Left colon (tissue), 2 donors: ENCODE measurements around the gene CHST12. TPM values are rescaled to one million over a fixed set of nuclear protein-coding genes. Genes with fewer than 3 reads are reported as not detected.

Experiments used
- ATAC-seq: fragments of 200-7000 bp; cut with Tn5 transposase; one replicate; pipeline ENCODE4 v1.9.1; 2020; ENCODE audit warnings: mild to moderate bottlenecking, moderate library complexity
- DNase-seq, 2 donors: peaks; one replicate each; pipeline ENCODE4 v3.0.0-alpha.2; 2020
- intact Hi-C, 2 donors: fragments of 100-400 bp; cut with DNase I in 1 of 2; cut with micrococcal nuclease in 1 of 2; formaldehyde crosslinking; loops; one replicate each; pipeline versions ENCODE4 v1.11.2 to v1.14.0; 2022; cut with DNase I, micrococcal nuclease
- total RNA-seq, 2 donors: library from RNA; stranded (reverse); fragmentation: NEBNext Ultra II Directional; extraction: Animal tissue kit (Norgen Biotek cat#: 25700); gene quantifications; one replicate each; pipeline ENCODE4 v1.2.1, GENCODE V29; 2021
- donor health status: DM: no; HTN: no; CAD: no.
- donor health status: DM: yes; HTN: yes; CAD: no.

CHST12 gene
- total RNA-seq, 2 donors from 2014 or later = 11.5 to 12.6 TPM

DNA sequence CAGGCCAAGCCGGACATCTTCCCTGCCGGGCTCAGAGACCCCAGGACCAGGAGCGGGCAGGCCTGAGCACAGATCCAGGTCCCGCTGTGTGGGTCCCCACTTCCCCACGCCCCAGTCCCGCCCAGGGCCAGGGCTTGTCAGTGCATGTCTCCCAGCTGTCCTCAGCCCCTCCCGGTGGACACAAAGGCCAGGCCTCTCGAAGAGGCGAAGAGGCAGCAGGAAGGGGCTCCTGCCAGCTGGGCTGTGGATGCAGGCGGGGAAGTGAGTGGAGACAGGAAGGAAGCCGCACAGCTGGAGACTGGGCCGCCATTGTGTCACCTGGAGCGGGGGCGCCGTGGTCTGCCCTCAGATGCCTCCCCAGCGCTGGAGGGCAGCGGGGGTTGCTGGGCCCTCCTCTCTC, 68.0 kb downstream of the CHST12 start:
- no peak for ATAC-seq
- no peak for DNase-seq
- intact Hi-C loops = no loop called here

DNA sequence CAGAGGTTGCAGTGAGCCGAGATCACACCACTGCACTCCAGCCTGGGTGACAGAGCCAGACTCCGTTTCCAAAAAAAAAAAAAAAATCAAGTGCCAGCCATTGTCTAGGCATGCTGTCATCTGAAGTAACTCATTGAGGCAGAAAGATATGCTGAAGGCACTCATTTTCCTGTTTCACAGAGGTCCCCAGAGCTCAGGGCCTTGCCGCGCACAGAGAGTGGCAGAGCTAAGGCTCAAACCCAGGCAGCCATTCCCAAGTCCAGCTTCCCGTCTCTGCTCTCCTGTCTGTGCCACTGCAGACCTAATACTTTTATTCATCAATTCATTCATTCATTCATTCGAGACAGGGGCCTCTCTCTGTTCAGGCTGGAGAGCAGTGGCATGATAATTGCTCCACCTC, 69.3 kb downstream of the CHST12 start:
- intact Hi-C loops = no loop called here
- DNase-seq = no peak
- ATAC-seq = no peak

DNA sequence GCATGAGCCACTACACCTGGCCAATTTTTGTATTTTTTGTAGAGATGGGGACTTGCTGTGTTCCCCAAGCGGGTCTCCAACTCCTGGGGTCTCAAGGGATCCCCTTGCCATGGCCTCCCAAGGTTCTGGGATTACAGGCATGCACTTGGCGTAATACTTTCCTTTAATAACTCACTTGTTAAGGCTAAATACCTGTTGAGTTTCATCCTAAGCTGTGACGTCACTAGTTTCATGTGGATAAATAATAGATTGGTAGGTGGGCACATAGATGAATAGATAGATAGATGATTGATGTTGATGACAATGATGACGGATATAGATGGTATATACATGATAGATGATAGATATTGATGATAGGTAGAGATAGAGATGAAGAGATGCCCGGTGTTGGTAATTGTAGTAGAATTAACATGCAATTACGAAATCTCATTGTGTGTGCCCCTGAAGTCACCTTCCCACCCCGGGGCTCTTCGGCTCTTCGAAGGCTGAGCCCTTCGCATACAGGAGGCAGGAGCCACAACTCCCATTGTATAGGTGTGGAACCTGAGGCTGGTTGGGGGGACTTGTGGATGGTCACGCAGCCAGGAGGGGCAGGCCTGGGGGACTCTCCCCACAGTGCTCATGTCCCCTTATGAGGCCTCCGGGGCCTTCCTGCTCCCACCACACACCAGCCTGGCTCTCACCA, 70.2 kb downstream of the CHST12 start:
- intact Hi-C loops = no loop called here
- DNase-seq = no peak
- no peak for ATAC-seq

DNA sequence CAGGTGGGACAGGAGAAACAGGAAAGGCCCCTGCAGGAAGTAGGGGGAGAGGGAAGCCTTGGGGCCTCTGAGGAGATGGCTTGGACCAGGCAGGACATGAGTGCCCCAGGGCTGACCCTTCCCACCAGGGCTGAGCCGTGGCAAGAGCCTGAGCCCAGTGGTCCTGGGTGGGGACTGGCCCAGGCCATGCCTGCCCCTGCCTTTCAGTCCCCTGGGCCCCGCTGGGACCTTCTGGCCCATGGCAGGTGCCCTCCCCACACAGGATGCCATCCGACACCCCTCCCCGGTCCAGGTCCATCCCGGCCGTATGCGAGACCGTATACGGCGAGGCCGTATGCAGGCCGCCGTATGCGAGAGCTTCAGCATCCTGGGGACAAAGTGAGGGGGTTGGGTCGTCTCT, 70.8 kb downstream of the CHST12 start:
- intact Hi-C loops = no loop called here

DNA sequence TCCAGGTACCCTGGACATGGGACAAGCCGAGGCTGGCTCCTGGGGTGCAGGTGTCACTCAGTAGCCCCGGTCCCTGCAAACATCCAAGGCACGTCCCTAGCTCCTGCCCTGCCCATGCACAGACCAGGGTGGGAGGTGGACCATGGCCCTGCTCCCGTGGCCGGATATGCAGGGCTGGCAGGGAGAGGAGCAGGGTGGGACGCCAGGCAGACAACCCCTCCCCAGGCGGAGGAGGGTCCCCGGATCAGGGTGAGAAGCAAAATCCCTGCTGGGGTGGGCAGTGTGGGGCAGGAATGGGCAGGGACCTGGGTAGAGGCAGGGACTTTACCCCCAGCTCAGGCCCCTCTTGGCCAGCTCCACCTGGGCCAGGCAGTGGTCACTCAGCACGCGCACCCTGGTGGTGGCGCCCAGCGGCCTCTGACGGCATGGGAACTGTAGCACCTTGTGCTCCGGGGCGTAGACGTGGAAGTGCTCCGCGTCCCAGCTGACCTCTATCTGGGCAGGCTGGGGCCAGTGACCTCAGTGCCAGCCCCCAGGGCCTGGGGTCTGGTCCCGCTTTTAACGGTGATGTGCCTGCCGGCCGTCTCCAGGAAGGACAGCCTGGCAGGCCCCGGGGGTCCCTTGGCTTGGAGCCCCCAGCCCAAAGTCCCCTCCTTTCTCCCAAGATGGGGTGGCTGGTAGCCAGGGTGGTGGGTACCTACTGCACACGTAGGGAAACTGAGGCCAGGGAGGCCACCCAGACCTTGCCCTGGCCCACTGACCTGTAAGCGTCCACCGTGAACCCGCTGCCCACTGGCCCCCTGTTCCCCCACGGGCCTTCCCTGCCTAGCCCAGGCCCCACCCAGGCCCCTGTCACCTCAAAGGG, 71.6 kb downstream of the CHST12 start:
- ATAC-seq = no peak
- DNase-seq = no peak
- intact Hi-C loops = no loop called here

More for the DNA sequence above, 70.8 kb downstream of the CHST12 start:
- no peak for DNase-seq
- no peak for ATAC-seq

DNA sequence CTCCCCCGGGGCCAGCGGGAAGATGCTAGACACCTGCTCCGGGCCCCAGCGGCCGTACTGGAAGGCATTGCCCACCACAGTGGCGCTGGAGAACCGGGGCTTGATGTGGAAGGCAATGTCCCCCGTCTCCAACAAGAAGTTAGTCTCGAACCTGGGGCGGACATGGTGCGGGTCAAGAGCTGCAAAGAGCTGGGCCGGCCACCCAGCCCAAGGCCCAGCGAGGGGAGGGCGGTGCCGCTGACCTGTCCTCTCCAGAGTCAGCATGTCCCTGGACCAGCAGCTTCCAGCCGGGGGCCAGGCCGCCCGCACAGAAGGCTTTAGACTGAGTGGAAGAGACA, 72.2 kb downstream of the CHST12 start:
- ATAC-seq (no peak), DNase-seq (no peak)
- intact Hi-C loops = no loop called here

DNA sequence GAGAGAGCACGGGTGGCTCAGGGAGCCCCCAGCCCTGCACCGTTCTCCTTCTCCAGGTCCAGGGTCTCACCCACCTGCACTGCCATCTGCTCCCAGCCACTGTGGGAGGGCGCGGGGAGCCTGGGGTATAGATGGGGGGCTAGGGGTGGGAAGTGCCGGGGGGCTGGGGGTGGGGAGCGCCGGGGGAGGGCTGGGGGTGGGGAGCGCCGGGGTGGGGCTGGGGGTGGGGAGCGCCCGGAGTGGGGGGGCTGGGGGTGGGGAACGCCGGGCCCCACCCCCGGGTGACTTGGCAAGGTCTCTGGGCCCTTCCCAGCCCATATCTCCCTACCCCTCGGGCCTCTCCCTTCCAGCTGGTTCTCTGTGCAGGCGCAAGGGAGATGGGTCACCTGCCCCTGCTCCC, 72.9 kb downstream of the CHST12 start, which contains the start of gene GRIFIN:
Gene GRIFIN, minus strand, starts transcription at position 101 of the 400 bp plus-strand sequence. Its CDS starts 15 bp downstream, at position 86.
- no peak for ATAC-seq
- no peak for DNase-seq
- intact Hi-C loops = no loop called here

DNA sequence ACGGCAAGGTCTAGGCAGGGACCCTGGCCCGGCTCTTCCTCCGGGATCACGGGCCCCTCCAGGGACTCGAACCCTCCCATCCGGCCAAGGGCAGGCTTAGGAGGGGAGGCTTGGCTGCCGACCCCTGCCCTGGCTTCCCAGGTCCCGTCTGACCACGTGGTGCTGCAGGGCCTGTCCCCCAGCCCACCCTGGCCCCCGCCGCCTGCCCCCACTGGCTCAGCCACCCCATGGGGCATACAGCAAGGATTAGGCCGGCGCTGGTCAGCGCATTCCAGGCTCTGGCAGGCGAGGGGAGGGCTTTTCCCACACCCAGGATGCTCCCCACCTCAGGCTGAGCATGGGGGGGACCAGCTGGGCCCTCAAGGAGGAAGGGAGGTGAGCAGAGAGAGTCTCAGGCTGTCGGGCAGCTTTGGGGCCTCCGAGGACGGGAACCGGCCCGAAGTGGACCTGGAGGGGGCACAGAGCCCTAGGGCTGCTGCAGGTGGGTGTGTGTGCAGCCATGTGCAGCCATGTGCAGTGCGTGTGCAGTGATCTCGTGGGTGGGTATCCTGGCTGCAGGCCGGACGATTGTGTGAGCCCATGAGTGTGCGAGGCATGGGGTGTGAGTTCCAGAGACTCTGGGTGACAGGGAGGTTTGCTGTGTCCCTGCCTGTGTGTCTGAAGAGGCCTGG, 73.5 kb downstream of the CHST12 start:
- DNase-seq = no peak

DNA sequence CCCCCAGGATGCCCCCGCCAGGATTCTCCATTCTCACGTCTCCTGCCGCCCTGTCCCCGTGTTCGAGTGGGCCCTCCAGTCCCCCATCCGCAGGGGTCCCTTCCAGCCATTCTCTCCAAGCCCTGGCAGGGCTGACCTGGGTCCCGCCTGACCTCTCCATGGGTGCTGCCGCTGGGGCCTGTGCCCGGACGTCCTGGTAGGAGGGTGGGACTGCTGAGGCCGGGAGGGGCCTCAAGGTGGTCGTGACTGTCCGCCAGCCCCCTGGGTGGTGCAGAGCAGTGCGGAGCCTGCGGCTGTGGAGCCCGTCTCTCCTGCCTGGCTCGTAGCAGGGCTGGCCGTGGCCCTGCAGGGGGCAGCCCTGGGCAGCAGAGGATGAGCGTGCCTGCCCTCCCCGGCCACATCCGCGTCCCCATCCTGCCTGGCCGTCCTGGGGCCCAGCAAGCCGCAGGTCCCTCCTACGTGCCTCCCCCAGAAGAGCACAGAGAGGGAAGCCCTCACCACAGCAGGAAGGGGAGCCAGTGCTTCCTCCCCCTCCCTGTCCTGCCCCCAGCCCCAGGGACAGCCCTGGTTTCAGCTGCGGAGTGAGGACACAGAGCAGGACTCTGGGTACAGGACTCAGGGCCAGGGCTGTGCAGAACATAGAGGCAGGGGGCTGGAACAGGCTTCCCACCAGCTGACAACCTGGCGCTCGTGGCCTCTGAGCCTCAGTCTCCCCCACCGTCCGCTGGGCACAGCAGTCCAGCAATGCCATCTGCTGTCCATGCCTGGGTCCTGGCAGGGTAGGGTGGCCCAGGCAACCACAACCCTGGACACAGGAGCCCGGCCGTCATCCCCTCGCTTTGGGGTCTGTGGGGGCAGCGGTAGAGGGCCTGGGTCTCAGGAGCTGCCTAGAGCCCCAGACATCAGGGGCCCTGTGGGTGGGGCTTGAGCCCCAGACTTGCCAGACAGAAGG, 74.3 kb downstream of the CHST12 start:
- peak; percentile 53 to 77 for DNase-seq
- intact Hi-C loops = no loop called here
- peak; percentile 88 for ATAC-seq

More for the DNA sequence above, 73.5 kb downstream of the CHST12 start:
- intact Hi-C loops = no loop called here
- ATAC-seq = no peak

DNA sequence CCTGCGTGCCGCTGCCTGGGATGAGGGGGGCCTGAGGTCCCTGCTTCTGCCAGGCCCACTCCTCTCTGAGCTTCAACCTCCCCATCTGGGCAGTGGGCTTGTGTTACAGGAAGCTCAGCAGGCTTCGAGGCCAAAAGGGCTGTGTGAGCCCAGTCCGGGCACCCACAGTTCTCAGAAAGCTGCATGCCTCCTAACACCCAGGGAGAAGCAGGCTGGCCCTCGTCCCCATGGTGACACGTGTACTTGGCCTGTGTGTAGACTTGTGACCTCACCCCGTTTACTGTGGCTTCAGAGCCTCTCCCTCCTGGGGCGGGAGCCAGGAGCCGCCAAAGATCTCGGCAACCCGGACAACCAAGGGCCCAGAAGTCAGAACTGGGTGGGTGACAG, 75.0 kb downstream of the CHST12 start:
- peak; percentile 91 for ATAC-seq
- intact Hi-C loops = no loop called here

DNA sequence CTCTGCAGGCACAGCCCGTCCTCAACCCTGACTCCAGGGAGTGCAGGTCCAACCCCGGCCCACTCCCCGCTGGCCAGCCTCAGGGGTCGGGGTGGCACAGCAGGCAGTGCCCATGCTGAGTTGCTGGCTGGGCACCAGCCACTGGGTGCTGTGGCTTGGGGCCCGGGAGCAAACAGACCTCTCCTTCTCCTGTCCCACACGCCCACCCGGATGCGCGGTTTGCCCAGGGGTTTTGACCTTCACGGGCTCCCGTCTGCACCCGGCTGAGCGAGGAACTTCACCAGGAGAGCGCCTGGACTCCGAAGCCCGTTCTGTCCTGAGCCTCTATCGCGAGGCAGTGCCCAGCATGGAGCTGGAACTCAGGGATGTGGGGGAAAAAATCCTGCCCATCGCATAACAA, 75.4 kb downstream of the CHST12 start:
- intact Hi-C loops = no loop called here
- DNase-seq = peak in 1 of 2 donors; percentile 33
- ATAC-seq = peak; percentile 27

More for the DNA sequence above, 75.0 kb downstream of the CHST12 start:
- DNase-seq = peak; percentile 78 to 82

DNA sequence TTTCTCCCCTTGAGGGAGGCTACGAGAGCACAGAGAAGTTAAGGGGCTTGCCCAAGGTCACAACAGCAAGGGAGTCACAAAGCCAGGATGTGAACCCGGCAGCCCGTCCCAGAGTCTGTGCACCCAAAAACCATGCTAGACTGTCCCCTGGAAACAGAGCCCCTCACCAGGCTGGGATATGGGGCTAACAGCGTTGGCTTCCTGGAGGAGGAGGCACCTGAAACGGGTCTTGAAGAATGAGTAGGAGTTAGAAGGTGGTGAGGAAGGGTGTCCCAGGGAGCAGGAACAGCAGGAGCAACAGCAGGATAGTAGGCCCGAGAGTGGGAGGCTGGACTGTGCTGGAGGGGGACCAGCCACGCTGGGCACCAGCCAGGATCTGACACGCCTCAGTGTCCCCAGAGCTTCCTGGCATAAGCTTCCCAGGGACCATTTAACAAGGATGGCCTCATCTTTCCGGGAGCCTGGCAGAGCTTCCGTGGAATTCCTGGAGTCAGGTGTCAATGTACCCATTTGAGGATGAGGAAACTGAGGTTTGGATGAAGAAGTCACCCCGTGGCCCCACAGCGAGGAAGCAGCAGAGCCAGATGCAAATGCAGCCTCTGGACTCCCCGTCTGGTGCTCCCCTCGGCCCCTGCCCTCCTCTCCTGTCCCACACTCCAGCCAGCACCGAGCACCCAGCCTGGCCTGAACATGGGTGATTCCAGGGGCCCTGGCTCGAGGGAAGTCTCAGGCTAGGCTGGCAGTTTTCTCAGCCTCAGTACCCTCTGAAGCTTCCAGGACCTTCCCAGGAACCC, 76.1 kb downstream of the CHST12 start:
- DNase-seq = no peak

DNA sequence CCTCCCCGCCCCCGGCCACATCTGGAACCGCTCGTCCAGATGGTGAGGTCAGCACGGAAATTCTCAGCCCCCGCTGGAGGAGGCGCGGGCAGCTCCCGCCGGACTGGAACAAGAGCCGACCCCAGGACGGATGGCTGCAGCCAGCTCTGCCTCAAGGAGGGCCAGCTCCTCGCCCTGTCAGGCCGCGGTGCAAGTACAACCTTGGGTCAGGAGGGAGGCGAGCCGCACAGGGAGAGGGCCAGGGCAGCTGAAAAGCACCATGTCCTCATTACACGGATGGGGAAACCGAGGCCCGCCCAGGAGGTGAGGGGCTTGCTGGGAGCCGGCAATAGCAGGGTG, 76.6 kb downstream of the CHST12 start:
- DNase-seq (no peak), ATAC-seq (no peak)
- intact Hi-C loops = no loop called here

More for the DNA sequence above, 76.1 kb downstream of the CHST12 start:
- no peak for ATAC-seq
- intact Hi-C loops = no loop called here

DNA sequence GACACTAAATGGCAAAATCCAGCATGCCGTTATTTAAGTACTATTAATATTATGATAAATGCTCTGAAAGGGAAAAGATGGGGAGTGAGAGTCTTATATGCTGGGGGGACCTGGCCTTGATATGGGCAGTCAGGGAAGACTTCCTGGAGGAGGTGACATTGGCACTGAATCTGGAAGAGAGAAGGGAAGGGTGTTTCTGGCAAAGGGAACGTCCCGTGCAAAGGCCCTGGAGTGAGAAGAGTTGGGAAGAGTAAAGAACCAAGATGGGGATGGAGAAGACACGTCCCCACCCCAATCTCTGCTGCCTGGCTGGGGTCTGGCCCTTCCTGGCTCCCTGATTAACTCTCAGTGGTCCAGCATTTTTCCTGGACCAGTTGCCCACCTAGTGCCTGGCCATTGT, 77.8 kb downstream of the CHST12 start:
- intact Hi-C loops = no loop called here
- ATAC-seq (no peak), DNase-seq (no peak)

DNA sequence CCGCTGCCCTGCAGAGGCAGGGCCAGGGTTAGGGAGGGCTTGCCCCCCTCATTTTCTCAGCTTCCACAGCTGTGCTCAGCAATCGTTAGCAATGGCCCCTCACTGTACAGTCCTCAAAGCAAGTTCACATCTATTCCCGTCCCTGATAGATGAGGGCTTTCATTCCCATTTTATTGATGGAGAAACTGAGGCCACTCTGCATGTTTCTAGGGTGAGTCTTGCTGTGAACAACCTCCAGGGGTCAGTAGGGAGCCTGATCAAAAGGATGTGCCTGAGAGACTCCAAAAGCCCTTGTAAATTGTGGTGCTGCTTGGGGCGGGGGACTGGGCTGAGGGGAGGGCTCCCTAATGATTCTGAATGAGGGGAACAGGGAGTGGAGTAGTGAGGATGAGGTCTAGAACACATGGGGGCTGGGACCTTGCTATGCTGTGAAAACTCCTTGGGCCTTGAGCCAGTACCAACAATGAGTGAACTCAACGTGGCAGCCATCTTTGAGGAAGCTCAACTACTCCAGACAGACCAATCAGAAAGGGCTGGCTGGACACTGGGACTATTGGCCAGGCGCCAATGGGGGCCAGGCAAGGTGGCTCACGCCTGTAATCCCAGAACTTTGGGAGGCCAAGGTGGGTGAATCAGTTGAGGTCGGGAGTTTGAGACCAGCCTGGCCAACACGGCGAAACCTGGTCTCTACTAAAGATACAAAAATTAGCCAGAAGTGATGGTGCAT, 79.5 kb downstream of the CHST12 start:
- DNase-seq (peak in 1 of 2 donors; percentile 3), ATAC-seq (no peak)
- intact Hi-C loops = no loop called here

DNA sequence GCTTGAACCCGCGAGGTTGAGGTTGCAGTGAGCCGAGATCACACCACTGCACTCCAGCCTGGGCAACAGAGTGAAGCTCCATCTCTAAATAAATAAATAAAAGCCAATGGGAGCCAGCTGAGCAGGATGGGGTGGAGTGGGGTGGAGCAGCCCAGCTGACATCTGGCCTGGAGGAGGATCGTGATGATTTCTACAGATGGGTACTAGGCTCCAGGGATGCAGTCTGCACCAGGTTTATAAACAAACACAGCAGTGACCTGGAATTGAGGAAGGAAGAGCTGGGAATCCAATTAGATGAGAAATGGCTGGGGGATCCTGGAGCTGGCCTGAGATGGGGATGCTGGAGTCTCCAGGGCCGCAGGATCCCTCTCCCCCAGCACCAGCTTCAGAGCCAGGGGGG, 80.1 kb downstream of the CHST12 start:
- DNase-seq = peak in 1 of 2 donors; percentile 17
- ATAC-seq = peak; percentile 46
- intact Hi-C loops = no loop called here

DNA sequence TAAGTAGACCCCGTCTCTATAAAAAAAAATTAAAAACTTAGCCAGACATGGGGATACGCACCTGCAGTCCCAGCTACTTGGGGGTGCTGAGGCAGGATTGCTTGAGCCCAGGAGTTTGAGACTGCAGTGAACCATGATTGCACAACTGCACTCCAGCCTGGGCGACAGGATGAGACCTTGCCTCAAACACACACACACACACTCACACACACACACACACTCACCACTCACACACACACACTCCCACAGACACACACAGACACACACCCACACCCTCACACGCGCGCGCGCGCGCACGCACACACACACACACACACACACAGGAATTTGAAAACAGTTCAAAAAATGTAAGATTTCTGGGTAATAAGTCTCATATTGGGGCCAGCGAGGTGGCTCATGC, 81.5 kb downstream of the CHST12 start:
- no peak for DNase-seq
- ATAC-seq = no peak
- intact Hi-C loops = no loop called here
